Stimulated activated CD4-positive, alpha-beta T cell treated with anti-CD3 and anti-CD28 coated beads, Interleukin-1b, Interleukin-23, amount 100 ng/mL, for 48 hours (primary cell): ENCODE measurements around the gene LCN15.

Source experiments
- DNase-seq: peaks from one replicate; pipeline ENCODE4 v3.0.0-alpha.2; 2020

LCN15 gene

DNA sequence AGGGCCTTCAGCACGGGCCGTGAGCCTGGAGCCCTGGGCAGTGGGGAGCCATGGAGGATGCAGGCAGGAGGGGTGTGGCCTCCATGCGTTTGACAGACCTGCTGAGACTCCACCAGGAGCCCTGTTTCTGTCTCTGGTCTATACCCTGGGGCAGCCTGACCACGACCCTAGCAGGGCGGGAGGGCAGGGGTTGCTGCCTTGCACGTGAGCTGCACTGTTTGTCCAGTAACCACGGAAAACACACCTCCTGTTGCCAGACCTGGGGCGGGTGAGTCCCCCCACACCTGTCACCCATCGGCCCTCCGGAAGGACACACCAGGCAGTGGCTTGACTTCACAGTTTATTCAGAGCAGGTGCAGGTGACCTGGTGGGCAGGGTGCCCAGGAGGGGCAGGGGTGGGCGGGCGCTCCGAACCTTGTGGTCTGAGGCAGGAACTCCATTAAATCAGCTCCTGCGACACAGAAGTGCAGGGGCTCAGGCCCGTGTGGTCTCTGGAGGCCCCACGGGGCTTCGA is 10.2 kb downstream of the LCN15 start:
- no peak for DNase-seq

DNA sequence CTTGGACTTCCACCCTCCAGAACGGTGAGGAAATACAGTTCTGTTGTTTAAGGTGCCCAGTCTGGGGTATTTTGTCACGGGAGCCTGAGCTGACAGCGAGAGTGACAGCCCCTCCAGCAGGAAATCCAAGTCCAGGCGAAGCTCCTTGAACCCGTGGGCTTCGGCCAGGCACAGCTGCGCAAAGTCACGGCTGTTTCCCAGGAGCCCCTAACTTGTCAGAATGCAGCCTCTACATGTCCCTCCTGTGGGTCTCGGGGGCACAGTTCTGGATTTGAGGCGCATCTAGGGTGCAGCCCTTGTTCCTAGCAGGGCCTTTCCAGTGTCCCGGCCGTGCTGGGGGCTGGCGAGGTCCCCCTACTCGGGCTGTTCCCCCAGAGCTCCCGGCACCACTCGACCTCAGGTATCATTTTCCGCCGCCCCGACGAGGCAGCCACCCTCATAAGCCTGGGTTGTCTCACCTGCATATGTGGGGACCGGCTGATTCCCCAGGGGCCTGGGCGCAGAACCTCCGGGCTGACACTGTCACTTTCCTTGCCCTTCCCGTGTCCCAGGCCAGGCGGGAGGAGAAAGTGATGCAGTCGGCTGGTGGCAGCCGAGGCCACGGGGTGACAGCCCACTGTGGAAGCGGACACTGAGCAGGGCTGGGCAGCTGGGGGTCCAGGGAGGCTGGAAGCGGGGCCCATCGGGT is 10.8 kb downstream of the LCN15 start:
- no peak for DNase-seq

DNA sequence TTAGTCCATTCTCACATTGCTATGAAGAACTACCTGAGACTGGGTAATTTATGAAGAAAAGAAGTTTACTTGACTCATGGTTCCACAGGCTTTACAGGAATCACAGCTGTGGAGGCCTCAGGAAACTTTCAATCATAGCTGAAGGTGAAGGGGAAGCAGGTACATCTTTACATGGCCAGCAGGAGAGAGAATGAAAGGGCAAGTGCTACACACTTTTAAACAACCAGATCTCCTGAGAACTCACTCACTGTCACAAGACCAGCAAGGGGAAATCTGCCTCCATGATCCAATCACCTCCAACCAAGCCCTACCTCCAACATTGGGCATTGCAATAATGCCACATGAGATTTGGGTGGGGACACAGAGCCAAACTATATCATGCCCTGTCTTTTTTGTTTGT is 12.5 kb downstream of the LCN15 start:
- DNase-seq, result no peak

DNA sequence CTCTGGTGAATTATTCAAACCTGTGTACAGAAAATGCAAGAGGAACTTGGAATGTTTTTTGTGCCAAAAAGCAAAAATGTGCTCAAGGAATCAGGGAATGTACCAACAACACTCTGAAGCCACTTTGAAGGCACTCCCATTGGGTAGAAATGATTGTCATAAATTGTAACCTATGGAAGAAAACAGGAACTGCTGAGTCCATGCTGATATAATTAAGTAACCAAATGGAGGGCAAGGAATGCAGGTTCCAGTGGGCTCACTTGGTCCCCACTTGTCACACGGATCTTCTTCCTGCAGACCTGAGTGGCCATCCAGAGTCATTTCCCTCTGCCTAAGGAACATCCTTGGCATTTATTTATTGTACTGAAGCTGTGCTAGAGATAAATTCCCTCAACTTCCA is 13.1 kb downstream of the LCN15 start:
- DNase-seq, result no peak

DNA sequence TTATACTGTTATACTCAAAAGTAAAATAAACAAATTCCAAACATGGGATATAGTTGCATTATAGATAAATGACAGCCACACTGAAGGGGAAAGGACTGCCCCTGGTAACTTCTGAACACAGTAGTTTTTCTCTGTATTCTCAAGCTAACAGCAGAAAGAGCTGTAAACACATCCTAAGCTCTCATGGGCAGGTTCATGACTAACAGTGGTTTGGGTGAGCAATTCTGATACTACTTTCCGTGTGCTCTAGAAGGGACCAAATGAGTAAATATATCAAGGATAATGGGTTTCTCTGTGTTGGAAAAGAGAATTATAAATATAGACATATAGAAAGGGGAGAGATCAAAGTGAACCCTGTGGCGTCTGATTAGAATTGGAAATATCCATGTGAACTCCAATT is 13.8 kb downstream of the LCN15 start:
- no peak for DNase-seq

DNA sequence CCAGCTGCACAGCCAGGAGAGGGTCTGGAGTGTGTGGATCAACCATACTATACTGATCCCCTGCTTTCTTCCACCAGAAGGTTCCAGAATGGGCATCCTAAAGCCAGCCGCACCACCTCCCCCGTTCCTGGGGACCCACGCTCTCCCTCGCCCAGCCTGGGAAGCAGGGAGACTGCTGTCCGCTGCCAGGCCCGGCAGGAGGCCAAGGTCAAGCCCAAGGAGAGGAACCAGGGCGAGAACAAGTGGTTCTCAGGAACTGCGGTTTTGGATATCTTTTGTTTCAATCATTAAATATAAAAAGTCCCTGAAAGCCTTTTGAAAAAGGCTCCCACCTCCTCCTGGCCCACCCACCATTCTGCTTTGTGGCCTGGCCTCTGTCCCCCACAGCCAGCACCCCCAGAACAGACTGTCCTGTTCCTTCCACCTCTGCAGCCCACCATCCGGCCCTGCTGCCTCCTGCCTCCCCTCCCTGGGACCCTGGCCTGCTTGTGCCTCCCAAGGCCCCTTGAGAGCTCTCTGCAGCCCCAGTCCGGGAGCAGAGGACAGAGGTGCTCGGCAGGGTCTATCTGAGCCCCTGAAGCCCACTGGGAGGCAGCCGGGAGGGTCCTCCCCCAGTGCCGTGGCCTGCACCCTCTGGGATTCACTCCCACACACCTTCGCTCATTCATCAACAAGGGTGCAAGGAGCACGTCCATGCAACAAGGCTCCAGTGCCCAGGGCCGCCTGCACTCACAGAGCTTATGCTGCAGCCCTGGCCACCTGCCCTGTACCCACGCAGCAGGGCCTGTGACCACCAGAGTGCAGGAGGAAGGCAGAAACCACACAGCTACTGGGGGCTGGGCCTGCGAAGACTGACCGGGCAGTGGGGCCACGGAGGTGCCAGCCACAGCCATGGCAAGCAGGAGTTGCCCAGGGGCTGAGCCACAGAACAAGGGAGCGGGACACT is 15.4 kb downstream of the LCN15 start:
- no peak for DNase-seq

DNA sequence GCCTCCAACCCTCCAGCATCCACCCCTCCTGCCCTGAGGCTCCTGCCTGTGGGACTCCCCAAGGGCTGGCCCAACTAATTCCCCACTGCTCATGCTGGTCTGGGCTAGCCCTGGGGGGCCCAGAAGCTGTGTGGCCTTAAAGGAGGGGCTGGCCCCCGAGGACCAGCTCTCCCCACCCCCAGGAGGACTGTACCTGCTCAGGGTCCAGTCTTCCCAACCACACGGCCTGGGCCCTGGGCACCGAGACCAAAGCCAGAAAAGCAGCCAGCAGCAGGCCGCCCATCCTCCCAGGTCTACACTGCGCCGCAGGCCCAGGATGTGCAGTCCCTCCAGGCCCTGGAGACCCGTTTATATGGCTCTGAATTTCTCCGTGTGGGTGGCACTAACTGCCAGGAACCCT is 16.1 kb downstream of the LCN15 start, which contains the start of gene LCN6:
Gene LCN6 (minus strand): TSS at position 325 of the 400 bp plus-strand sequence. CDS start 42 bp downstream, at position 283.
- DNase-seq, result no peak

DNA sequence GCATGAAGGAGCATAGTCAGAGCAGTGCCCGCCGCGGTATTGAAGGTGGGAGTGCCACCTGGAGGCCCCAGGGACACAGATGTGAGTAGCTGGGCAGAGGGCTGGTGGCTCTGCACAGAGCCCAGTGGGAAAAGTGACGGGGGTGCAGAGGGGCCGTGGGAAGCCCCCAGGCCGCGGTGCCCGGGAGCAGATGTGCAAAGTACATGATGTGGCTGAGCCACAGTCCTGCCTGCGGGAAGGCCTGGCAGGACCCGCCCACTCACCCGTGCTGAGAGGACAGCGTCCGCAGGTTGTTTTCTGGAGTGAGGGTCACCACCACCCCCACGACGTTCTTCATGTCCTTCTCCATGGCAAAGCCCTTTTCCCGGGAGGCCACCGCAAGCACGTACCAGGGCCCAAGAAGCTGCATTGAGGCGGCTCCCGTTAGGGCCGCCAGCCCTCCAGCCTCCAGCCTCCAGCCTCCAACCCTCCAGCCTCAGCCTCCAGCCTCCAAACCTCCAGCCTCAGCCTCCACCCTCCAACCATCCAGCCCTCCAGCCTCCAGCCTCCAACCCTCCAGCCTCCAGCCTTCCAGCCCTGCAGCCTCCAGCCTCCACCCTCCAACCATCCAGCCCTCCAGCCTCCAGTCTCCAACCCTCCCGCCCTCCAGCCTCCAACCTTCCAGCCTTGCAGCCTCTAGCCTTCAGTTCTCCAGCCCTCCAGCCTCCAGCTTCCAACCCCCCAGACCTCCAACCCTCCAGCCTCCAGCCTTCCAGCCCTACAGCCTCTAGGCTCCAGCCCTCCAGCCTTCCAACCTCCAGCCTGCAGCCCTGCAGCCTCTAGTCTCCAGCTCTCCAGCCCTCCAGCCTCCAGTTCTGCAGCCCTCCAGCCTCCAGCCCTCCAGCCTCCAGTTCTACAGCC is 16.9 kb downstream of the LCN15 start:
- no peak for DNase-seq

DNA sequence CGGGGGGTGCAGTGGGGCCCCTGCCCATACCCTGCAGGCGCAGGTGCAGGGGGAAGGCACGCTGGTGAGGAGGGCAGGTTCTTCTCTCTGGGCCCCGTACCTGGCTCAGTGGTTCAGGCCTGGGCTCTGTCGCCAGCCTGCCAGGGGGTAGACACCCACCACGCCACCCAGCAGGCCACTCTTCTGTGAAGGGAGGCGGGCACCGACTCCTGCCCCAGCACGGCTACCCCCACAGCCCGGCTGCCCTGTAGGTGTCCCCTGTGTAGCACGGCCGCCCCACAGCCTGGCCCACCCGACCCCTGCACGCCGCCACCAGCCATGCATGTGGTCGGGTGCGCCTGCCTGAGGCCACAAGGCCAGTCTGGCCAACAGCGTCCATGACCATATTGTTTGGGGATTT is 17.7 kb downstream of the LCN15 start:
- no peak for DNase-seq

DNA sequence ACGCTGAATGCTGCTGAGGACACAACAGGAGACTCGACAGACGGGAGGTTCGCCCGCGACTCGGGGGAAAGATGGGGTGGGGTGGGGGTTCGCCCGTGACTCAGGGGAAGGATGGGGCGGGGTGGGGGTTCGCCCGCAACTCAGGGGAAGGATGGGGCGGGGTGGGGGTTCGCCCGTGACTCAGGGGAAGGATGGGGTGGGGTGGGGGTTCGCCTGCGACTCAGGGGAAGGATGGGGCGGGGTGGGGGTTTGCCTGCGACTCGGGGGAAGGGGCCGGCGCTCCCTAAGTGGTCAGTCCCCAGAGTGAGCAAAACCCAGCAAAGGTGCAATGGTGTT is 18.2 kb downstream of the LCN15 start:
- no peak for DNase-seq

DNA sequence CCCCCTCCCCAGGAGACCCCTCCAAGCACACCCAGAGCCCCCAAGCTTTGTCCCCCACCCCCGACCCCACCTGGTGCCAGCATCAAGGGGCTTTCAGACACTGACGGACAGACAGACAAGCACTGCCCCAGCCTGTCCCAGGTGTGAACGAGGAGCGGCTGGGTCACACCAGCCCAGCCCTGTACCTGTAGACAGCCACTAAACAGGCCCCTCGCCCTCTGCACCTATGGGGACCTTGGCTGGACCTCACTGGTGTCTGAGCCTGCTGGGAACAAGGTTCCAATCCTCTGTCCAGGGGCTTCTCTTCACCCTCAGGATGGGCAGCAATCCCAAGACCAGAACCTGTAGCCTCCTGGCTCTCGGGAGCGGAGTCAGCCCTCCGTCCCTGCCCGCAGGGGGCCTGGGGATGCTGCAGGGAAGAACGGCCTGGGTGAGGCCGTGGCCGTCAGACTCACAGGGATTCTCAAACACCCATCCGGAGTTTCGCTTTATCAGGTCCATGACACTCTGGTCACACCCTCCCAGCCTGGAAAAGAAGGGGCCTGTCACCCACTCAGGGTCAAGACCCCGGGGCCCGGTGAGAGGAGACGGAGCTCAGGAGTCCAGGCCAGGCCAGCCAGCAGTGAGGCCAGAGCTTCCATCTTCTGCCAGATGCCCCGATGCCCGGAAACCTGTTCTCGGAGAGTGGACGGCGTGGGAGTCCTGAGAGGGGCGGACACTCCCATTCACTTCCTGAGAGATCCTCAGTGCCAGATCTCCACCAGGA is 18.7 kb downstream of the LCN15 start:
- no peak for DNase-seq

DNA sequence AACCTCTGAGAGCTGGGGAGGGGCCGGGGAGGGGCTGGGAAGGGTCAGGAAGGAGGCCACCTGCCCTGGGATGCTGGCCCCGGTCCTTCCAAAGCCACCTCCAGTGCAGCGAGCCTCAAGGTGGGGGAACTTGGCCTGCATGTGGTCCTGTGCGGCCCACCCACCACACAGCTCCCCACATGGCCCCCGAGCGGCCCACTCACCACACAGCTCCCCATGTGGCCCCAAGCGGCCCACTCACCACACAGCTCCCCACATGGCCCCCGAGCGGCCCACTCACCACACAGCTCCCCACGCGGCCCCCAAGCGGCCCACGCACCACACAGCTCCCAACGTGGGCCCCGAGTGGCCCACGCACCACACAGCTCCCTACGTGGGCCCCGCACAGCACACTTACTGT is 19.5 kb downstream of the LCN15 start:
- no peak for DNase-seq

DNA sequence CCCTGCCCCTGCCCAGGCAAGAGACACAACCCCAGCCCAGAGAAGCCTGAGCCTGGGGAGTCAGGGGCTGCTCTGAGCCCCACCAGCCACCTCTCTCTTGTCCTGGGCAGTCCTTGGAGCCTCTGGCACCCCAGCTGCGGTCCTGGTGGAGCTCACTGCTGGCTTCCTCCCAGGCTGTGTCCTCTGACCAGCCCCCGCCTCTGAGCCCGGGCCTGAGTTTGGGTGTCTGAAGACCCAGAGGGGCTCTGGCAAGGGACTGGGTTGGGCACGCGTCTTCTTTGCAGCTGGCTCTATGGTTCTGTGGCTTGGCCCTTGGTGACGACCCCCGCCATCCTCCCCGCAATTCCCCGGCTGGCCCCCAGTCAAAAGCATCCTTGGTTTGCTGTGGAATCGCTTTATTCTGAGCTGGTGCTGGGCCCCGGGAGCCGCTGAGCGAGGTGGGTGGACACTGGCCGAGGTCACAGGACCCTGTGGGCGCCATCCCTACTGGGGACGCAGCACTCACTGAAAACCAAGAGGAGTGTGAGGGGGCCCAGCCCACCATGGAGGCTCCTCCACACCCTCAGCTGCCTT is 20.6 kb downstream of the LCN15 start:
- no peak for DNase-seq

DNA sequence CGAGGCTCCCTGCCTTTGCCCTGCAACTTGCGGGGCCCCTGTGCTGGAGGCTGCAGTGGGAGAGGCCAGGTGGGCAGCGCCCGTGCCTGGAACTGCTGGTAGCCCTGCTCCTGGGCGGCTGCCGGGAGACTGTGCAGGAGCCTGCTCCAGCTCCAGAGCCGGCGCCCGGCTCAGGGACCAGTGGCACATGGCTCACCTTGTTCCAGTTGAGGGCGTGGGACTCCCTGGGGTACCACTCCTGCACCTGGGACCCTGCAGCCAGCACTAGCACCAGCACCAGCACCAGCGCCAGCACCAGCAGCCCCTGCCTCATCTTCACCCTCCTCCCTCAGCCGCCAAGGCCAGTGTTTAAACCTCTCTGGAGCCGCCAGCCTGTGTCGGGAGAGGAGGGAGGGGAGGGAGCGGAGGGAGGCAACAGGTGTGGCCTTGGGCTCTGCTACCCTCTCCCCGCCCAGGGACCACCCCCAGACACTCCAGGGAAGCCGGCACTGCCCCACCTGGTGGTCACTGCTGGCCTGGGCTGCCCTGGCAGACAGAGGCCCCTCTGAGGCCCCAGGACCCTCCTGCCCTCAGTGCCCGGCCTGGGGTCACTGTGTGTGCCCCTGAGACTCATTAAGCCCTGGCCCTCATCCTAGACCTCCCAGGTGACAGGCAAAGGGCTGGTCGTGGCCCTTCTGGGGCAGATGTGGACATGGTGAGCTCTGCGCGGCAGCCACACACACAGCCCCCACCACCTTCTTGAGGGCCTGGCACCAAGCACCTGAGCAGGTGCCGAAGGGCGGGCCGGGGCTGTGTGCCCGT is 21.5 kb downstream of the LCN15 start, which contains the start of gene LCN10:
Gene LCN10 (minus strand): TSS at position 350 of the 801 bp plus-strand sequence. CDS start 37 bp downstream, at position 313.
- DNase-seq, result no peak

DNA sequence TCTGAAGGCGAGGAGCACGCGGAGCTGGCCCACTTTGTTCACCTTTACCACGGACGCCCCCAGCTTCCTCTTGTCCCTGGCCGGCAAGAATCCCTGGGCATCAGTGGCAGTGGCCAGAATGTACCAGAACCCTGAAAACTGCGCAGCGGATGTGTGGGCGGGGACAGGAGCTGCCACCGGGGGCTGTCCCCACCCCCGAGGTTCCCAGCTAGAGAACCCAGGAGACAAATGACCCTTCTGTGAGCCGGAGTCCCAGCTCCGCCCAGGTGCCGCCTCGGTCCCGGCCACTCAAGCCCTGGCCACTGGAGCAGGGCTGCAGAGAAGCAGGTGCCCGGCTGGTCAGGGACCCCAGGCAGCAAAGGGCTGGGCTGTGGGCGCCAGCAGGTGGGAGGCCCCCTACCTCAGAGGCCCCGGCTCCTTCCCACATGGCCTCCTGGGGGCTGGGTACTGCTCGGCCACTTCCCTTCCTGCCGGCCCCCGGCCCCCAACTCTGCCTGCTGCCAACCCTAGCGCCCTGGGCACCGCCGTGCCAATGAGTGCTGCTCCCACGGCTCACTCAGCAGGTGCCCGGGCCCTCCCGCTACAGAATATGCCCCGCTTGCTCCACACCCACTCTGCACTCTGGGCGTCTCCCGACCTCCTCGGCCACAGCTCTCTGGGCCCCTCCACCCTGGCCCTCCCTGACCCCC is 22.3 kb downstream of the LCN15 start:
- DNase-seq, result no peak

DNA sequence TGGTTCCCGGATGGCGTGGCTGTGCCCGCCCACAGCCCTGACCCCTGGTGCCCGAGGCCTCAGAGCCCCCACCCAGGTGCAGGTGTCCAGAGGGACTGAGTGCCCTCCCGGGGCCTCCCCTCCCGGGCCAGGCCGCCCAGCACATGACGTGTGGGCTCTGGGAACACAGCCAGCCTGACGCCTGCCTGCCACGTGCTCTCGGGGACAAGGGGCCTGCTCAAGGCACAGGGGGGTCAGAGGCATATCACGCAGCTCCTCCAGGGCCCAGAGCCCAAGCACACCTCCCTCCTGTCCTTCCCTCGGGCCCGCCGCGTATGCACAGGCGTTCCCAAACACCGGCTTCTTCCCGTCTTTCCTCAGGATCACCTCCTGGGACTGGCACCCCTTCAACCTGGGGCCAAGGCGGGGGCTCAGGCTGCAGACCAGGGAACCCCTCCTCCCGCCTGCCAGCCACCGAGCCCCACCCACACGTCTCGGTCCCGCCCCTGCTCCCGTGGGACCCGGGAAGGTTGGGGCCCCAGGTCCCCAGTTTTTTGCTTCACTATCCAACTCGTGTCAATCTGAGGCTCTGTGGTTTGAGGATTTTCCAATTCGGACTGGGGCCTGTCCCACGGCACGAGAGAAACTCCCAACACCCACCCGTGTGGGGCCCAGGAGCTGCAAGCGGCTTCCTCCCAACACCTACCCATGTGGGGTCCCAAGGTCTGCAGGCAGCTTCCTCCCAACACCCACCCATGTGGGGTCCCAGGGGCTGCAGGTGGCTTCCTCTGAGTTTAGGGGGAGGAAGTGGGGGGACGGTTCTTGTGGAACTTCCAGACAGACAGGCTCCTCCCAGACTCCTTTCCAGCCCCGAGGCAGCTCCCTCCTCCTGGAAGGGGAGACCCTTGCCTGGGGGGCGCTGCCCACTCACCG is 23.1 kb downstream of the LCN15 start:
- no peak for DNase-seq

DNA sequence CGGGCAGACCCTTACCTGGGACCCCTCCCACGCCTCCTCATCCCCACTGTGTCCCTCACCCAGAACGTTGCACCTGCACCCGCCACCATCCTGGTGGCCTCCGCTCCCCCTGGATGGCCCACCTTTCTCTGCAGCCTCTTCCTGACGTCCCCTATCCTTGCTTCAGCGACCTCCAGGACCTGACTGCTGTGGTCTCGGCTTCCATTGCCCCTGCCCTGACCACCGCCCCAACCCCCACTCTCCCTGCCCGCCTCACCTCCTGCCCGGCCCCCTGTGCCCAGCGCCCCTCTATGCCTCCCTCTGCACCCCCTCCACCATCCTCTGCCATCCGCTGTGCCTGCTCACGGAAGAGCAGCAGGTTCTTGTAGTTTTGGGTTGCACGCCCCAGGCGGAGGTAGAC is 23.8 kb downstream of the LCN15 start:
- DNase-seq, result no peak

DNA sequence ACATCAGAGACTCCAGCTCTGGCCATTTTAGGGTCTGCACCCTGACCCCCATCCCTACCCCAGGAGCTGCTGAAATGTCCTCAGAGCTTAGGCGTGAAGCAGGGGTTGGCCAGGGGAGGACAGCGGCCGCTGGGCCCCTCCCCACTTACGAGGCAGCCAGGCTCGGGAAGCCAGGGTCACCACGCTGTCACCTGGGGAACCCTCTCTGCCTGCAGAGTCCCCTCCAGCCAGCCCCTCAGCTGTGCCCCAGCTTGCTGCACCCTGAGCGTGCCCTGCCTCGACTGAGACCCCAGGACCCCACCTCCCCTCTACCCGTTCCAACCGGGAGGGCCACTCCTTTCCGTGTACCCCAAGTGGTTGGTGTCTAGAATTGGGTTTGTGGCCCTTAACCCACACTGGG is 24.2 kb downstream of the LCN15 start:
- DNase-seq, result no peak

DNA sequence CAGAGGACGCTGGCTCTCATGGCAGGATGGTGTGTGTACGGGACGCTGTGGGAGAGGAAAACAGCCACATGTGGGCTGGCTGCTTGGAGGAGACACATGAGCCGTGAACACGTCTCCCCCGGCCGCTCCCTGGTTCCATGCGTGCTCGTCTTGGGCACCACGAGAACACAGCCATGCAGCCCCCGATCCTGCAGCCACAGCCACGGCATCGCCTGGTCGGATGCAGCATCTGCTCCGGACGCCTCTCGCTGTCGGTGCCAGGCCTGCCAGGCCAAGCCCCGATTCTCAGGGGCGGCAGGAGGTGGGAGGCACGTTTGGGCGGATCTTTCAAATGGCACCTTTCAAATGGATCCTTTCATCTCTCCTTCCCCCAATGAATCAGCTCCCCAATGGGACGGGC is 24.8 kb downstream of the LCN15 start:
- DNase-seq, result no peak
